HS-27A (cell line): ENCODE measurements around the gene PBX1.
"Not testable (repeated sequence)": the region's sequence is repeated elsewhere in the genome, so short reads cannot be mapped to it uniquely, and the experiment has no call there.

Experiments used
- DNase-seq: peaks from one replicate; pipeline ENCODE4 v3.0.0-alpha.2; 2012; ENCODE audit warnings: low read depth, missing footprints

Gene PBX1

DNA sequence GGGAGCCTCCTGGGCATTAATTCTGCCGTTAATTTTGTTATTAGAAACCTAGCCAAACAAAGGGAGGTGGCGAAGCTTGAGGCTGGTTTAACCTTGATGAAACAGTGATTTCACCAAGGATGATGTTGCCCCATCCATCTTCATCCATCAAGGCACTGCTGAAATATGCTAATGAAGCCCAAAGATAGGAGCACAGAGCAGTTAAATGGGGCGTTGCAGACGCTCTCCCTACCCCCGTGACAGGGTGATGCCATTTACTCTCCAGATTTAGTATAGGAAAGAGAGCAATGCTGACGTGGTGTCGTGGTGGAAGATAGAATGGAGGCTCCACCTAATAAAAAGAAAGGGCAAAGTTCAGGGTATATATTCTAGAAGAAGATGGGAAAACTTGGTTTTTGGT lies 84.0 kb downstream of the PBX1 start:
- DNase-seq: no peak

DNA sequence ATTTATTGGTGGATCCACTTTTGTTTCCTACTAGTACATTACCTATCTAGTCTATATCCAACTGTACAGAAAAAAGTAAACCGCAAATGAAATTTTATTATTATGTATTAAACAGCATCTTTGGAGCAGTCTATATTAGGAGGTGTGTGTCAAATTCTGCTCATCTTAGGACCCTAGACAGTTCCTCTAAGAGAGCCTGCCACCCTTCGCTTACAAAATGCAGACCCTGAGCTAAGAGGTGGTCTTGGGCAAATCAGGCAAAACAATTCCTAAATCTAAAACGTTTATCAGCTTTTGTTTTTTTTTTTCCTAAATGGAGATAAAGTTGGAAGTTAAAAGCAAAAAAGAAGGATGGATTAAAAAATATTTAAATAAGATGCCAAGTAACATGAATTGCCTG lies 85.3 kb downstream of the PBX1 start:
- DNase-seq: no peak

DNA sequence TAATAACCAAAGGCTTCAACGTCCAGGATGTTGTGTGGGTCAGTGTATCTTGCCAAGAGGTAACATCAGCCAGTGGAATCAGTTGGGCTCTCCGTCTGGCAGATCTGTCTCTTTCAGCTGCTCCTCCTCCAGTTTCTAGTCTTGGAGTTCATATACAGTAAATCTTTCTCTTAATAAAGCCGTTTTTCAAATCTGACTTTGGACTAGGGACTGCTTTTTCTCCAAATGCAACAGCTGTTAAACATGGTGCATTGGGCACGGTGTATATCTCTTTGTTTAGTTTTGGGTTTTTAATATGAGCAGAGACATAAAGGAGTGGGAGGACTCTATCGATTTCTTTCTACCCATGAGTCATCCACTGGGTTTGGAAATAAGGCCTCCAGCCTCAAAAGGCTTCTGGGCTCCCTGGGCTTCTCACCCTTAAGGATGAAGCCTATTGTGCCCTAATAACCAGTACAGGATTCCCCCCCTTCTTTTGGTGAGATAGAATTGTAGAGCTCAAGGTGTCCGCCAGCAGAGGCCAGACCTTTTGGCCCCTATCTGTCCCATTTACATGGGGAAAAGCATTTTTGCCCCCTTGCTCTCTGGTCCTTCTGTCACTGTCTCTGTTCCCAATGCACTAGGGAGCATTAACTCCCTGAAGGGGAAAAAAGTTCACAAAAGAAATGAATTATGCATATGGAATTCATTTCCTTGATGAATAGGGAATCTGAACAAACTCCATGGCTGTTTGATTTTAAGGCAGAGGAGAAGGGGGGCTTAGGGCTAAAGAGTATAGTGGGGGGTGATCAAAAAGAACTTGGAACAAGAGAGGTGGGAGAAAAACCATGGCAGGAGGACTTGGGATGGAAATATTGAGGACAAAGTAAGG lies 86.0 kb downstream of the PBX1 start:
- DNase-seq: no peak

DNA sequence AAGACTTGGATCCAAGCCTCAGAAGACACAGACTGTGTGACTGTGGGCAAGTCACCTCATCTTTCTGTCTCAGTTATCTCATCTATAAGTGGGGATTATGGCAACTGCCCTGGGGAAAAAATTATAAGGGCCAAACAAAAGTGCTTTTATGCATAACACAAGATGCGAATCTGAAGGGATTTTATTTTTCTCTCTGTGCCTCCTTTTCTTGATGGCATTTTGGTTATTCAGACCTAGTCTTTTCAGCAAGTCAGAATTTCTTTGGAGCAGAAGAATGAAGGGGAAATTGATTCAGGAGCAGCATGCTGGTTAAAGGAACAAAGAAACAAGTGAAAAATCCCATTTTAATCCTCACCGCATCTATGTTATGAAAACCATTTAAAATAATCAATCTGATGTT lies 86.9 kb downstream of the PBX1 start:
- DNase-seq: no peak

DNA sequence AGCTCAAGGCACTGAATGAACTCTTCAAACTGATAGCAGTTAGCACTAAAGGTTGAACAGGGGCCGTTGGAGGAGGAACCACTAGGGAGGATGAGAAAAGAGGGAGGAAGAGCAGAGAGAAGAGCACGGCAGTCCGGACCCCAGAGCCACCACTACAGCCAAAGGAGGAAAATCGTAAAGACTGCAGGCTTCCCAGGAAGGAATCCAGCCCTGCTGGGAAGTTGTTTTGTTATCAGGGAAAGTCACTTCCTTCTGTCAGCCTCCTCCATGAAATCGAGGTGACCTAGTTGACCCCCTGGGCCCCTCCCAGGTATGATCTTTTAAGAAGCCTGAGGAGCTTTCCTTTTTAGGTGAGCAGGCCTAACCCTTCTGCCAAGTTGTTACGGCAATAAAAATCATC lies 88.2 kb downstream of the PBX1 start:
- no peak for DNase-seq

DNA sequence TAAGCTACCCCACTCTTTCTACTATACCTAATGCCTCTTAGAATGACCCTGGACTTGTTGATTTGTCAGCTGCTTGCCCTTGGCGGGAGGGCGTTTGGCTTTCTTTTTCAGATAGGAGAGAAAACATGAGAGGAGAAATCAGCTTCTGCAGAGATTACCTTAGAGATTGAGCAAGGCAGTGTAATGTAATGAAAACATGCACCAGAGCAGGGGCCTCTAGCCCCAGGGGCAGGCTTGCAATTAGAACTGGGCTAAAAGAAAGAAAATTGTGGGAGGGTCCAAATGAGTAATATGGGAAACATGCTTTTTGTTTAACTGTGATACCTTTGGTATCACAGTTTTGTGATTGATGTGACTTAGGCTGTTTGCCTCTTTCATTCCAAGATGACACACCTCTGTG lies 89.7 kb downstream of the PBX1 start:
- DNase-seq: no peak

DNA sequence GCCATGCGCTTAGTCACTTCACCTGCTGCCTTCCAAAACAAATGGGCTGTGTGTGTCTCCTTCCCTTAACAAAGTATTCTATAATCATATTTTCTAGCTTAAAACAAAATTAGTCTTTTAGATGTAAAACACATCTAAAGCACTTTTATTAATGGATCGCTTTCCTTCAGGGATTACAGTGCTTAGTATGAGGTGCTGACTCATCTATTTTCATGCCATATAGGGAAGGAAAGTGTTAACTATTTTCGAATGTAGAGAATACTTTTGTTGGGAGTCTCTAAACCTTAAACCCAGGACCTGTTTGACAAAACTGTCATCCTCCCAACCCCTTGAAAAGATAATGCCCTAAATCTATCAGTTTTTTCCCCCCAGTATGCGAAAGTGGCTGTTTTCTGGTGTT lies 90.2 kb downstream of the PBX1 start:
- no peak for DNase-seq

DNA sequence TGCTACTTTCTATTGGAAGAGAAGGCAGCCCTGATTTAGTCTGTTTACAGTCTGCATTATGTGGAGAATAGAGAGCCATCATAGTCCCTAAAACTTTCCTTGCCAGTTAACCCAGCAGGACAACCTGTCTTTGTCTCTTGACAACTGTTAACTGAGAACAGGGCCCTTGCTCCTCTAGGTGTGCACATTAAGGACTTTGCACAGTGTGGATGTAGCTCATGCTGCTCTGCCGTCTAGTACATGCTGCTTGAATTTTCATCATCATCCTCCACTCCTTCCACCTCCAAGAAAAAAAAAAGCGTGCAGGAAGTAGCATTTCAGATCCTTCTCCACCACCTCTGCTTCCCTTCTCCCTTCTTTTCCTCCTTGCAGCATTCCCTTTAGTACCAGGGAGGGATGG lies 91.5 kb downstream of the PBX1 start:
- DNase-seq: no peak

DNA sequence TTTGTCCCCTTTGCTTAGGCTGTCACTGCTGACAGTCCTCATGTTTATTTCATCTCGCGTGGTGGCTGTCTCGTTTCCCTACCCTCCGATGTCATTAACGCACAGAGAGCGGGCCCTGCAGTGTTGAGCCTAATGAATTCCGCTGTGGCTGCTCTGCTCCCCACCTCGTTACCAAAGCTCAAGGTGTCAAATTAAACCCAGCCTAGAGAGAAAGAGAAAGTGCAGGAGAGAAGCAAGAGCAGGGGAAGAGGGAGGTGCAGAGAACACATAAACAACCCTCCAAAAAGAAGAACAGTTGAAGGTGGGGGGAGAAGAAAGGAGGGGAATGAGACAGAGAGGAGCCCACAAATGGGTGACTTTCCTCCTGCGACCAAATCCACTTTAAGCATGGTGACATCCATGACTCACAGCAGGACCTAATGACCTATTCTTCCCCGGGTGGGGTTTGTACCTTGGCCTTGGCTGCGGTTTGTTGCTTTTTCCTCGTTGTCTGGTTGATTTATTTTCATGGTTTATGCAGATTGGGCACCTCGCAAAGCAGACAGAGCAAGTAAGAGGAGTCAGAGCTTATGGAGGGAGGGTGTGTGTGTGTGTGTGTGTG lies 92.5 kb downstream of the PBX1 start:
- no peak for DNase-seq

DNA sequence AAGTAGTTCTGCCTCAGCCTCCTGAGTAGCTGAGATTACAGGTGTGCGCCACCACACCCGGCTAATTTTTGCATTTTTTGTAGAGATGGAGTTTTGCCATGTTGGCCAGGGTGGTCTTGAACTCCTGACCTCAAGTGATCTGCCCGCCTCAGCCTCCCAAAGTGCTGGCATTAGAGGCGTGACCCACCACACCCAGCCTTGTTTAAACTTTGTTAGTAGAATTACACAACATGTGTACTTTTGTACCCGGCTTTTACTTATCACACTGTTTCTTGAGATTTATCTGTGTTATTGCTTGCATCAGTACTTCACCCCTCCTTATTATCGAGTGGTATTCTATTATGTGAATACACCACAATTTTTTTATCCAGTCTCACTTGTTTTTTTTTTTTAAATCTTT lies 94.0 kb downstream of the PBX1 start:
- DNase-seq: not testable (repeated sequence)

DNA sequence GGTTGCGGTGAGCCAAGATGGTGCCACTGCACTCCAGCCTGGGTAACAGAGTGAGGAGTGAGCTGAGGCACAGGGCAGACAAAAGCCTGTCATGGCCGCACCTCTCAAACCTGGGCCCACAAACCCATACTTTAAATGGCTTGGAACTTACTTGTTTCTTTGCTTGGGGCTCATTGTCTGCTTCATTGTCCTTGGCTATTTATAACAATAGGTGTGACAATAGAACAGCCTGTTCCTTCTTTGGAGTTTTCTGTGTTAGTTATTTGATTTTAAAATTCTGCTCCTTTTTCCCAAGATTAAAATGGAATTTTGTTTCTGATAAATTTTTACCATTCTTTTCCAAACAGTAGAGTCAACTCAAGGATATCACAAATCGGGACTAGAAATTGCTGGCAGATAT lies 94.7 kb downstream of the PBX1 start:
- DNase-seq: no peak

DNA sequence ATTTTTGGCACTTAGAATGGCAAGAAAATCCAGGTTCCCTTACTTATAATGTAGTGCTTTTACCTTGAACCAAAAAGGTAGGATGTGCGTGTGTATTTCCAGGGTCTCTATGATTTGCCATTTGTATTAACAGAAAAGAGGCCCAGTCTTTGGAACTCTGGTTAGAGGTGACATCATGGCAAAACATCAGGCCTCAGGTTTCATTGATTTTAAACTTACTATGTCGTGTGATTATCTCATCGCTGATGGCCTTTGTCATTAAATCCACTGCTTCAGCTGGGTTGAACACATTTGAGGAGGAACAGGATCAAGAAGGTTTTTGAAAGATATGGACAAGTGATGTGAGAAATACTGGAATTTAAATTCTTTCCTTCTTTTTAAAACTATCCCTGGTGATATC lies 95.2 kb downstream of the PBX1 start:
- DNase-seq: no peak

DNA sequence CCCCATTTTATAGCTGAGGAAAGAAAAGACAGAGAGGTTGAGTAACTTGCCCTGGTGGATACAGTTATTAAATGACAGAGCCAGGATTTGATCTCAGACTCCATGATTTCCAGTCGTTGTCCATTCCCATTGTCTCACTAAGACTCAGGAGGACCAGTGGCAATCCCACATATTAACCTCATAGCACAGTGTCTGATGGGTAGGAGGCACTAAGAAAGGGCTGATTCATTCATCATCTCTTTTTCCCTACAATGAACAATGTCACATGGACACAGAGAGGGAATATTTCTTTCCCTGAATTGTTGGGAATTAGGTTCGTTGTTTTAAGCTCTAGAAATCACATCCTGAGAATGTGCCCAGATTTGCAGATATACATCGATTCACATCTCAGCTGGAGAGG lies 99.9 kb downstream of the PBX1 start:
- no peak for DNase-seq

DNA sequence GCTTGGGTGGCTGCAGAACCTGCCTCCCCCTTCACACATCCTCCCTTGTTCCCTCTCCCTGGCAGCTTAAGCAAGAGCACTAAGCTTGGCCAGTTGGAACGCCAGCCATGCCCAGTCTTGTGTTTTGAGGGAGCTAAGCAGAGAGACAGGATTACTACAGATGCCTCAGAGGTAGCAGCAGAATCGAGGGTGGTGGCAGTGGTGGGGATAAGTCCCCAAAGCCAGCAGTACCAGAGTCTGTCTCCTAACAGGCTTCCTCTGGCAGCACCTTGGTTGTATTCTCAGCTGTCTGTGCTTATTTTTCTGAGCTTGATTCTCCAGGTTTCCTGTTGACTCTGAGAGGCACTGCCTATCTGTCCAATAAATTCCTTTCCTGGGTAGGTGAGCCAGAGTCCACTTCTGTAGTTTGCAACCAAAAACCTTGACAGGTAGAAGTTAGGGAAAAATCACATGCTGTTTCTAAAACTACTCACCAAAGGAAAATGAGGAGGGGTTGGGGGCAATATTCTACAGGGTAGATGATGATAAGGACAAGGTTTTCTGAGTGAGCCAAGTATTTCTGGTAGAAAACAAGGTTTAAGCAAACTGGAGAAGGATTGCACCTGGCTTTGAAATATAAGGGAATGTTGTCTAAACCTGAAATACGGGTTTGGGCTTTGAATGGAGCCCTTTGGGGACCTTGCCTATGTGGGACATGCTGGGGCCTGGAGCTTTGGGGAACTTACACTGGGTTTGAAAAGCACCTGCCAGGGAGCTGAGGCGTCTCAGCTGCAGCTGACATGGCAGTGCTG lies 100.8 kb downstream of the PBX1 start:
- no peak for DNase-seq

DNA sequence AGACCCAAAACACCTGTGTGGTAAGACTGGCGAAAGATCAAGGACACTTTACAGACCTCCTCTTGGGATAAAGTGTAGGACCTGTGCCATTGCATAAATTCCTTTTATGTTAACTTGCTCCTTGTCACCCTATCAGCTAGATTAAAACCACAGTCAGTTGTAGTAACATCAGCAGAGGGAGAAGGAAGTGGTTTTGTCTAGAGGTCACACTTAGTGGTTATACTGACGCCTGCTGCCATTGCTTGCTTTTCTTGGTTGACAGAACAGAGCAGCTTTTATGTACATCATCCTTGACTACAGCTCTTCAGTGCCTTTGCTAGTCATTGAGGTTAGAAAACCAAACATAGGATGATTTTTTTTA lies 101.4 kb downstream of the PBX1 start:
- no peak for DNase-seq

DNA sequence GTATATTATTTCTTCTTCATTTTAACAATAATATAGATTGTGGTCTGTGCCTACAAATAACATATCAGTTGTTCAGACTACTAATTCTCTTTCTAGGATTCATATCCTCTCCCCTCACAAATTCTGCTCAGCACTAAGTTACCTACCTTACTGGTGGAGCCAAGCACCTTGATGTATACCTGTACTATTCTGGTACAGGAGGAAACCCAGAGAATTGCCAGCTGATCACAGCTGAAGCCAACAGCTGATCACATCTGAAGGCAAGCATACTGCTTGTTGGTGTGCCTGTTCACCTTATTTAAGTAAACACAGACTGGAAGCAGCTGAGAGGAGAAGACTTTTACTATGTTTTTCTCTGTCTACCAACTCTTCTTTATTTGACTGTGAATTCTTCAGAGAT lies 101.8 kb downstream of the PBX1 start:
- DNase-seq: no peak

DNA sequence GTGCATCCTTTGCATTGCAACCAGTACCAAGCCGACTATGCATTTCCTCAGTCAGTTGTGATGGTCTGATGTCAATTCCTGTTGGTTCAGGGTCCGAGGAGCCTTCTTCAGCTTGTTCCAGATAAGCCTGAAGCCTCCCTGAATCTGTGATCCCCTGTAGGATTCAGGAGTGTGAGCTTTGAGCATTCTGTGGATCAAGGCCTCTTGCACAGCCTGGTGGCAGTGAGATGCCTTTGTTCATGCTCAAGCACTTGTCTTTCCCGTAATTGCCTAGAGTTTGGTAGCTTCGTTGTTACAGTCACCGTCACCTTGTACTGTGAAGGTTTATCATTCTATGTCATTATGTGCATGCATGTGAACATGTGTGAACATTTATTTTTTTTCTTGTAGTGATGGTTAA lies 103.5 kb downstream of the PBX1 start:
- no peak for DNase-seq

DNA sequence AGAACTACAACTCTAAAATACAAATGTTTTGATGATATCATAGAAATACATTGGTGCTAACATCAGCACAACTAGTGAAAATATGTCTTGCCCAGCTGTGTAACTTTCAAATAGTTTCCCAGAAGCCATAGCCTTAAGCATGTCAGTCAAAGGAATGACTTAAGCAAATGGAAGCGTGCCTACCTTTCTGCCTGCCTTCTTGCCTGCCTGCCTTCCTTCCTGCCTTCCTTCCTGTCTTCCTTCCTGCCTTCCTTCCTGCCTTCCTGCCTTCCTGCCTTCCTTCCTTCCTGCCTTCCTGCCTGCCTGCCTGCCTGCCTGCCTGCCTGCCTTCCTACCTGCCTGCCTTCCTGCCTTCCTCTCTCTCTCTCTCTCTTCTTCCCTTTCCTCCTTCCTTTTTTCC lies 104.0 kb downstream of the PBX1 start:
- no peak for DNase-seq

DNA sequence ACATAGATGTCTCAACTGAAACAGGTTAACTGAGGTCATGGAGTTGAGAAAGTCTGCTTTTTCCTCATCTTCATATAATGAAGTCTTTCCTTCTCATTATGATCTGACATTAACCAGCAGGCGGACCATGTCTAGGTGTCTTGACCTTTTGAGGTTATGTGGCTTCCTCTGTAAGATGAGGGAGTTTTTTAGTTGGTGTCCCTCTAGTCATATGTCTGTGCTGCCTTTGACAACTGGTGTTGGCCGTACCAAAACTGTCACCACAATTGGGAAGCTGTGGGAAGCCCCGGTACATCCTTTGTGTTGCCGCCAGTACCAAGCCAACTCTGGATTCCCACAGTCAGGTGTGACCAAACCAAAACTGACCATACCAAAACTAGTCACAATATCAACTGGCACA lies 105.1 kb downstream of the PBX1 start:
- DNase-seq: no peak

DNA sequence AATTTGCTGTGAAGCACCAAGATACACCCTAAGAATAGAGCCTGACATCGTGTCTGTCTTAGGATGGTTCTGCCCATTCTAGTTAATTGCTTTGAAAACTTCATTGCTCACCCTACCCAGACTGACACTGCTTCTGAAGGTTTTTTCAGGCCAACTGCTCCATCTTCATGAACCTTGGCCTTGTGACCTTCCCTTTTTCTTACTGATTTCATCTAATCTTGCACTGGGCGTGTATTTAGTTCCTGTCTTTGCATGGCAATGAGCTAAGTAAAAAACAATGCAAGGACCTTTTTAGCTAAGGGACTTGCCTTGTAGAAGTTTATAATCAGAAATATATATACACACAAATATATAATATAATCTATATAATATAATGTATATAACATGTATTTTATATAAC lies 108.0 kb downstream of the PBX1 start:
- DNase-seq: no peak

DNA sequence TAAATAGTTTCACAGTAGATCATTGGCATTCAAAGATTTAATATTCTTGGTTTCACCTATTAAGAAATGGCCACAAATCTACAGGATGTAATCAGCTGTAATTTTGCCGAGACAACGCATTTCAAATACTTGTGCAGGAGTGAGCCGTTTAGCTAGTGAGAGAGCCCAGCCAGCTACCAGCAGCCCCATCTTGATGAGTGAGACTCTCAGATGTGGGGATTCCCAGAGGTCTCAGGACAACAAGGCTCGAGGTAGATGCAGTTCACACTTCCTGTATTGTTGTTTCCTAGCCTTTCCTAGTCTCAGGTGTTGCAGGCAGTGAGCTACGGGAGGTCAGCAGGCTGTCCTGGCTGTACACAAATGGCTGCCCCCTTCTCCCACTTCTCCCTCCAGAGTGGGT lies 108.6 kb downstream of the PBX1 start:
- DNase-seq: no peak

DNA sequence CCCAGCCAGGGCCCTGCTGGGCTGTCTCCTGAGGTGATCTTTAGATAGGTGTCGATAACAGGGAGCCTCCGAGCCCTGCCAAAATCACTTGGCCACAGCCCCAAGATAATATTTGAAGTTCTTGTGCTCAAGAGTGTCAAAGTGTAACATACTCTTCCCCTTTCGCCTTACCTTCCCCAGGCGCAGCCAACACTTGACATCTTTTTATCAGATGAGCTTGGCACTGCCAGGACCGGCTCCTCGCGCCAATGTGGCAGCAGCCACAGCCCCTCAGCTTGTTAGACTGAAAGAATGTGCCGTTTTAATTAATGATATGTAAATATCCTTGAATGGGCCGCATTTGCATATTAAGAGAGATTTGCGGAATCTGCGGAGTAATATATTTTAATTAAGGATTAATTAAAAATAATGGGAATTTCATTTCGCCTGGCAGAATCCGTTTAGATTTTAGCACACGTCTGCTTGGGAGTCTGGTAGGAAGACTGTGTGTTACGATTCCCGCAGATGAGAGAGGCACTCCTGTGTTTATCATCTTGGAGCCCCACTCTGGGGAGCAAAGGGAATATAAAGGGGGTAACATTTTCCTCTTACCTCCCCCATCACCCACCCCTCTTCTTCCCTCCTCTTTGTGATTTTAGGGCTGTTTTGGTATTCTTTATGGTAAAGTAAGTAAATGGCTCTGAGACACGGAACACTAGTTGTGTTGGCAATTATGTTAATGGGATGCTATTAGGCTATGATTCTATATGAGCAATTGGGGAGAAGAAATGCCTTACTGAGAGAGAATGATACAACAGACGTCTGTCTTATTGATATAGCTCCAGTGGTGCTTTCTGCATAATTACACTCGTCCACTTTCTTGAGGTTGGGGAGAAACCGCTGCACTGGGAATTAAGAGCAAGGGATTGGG lies 109.8 kb downstream of the PBX1 start:
- DNase-seq: no peak
